GM19455 (cell line): ENCODE results near the gene ILDR1.

ENCODE experiments used
- ATAC-seq: cut with Tn5 transposase; IDR thresholded peaks from one replicate; pipeline ENCODE4 v1.9.1; 2021; ENCODE audit not compliant: unreplicated experiment

The ILDR1 gene

GRCh38 chr3:121994551-121994950, 27.5 kb downstream of the ILDR1 start:
- no peak for ATAC-seq

- ATAC-seq: peak; percentile 62
Observed at GRCh38 chr3:121992601-121993560, 29.2 kb downstream of the ILDR1 start.

- ATAC-seq: no peak
Observed at GRCh38 chr3:121989943-121990342, 32.1 kb downstream of the ILDR1 start.

GRCh38 chr3:121988146-121988545, 33.9 kb downstream of the ILDR1 start:
- no peak for ATAC-seq

- no peak for ATAC-seq
Observed at GRCh38 chr3:121985846-121986245, 36.2 kb downstream of the ILDR1 start.

- ATAC-seq: no peak
Observed at GRCh38 chr3:121981473-121981872, 40.6 kb downstream of the ILDR1 start.

GRCh38 chr3:121980450-121980796, 41.6 kb downstream of the ILDR1 start:
- ATAC-seq: no peak

GRCh38 chr3:121979734-121980449, 42.2 kb downstream of the ILDR1 start:
- peak; percentile 50 for ATAC-seq

GRCh38 chr3:121979246-121979645, 42.8 kb downstream of the ILDR1 start:
- ATAC-seq: no peak

- ATAC-seq: no peak
Observed at GRCh38 chr3:121976727-121977126, 45.3 kb downstream of the ILDR1 start.

- no peak for ATAC-seq
Observed at GRCh38 chr3:121975702-121976302, 46.2 kb downstream of the ILDR1 start.

- no peak for ATAC-seq
Observed at GRCh38 chr3:121974601-121975111, 47.4 kb downstream of the ILDR1 start.

- ATAC-seq: no peak
Observed at GRCh38 chr3:121970047-121970446, 52.0 kb downstream of the ILDR1 start.

GRCh38 chr3:121969631-121970030, 52.4 kb downstream of the ILDR1 start:
- ATAC-seq: no peak

GRCh38 chr3:121963608-121964007, 58.4 kb downstream of the ILDR1 start:
- ATAC-seq: no peak

- ATAC-seq: no peak
Observed at GRCh38 chr3:121962443-121962842, 59.6 kb downstream of the ILDR1 start.

- ATAC-seq: no peak
Observed at GRCh38 chr3:121961283-121961682, 60.8 kb downstream of the ILDR1 start.

GRCh38 chr3:121958801-121959200, 63.2 kb downstream of the ILDR1 start:
- ATAC-seq: no peak

GRCh38 chr3:121957674-121958415, 64.2 kb downstream of the ILDR1 start:
- no peak for ATAC-seq

GRCh38 chr3:121956363-121956762, 65.7 kb downstream of the ILDR1 start:
- no peak for ATAC-seq
